GM23248 (cell line): ENCODE measurements around the gene TMEM17.

ENCODE experiments used
- EZH2 ChIP-seq: fragments of 200-600 bp; sonication (generic); IDR thresholded peaks from 2 replicates; pipeline ENCODE4 v1.6.1; 2018; ENCODE audit warnings: antibody characterized with exemption, mild to moderate bottlenecking; ENCODE audit not compliant: insufficient read depth, poor library complexity, severe bottlenecking
- EZH2phosphoT487 ChIP-seq: fragments of 200-600 bp; sonication (generic); IDR thresholded peaks from 2 replicates; pipeline ENCODE4 v1.6.1; 2018; ENCODE audit warnings: antibody characterized with exemption, moderate library complexity, mild to moderate bottlenecking, low read depth; ENCODE audit not compliant: insufficient read depth

DNA sequence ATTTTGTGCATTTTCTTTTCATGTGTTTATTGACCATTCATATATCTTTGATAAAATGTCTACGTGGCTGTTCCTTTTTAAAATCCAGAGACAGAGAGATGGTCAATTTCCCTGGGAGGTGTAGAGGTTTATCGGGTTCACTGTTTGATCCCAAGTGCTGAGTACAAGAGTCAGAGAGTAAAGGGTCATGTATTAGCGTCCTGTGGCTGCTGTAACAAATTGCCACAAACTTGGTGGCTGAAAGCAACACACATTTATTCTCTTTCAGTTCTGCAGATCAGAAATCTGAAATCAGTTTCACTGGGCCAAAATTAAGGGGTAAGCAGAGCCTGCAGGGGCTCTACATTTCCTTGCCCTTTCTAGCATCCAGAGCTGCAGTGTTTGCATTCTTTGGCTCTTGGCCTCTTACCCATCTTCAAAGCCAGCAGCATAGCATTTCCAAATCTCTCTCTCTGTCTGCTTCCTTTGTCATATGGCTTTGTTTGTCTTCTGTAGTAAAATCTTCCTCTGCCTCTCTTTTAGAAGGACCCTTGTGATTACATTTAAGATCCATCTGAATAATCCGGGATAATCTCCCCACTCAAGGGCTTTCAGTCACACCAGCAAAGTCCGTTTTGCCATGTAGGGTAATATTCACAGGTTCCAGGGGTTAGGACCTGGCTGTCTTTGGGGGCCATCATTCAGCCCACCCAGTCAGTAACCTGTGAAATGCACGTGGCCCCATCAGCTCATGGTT lies 49.9 kb downstream of the TMEM17 start:
- TF ChIP-seq EZH2 (no peak), EZH2phosphoT487 (no peak)
